Neural cell (in vitro differentiated cells): ENCODE data around the gene OR52K1. TPM values are rescaled to one million over a fixed set of nuclear protein-coding genes. Genes with fewer than 3 reads are reported as not detected.

ENCODE experiments used
- H2AFZ ChIP-seq: fragments of 200-600, 300-800 bp; sonication (generic), shearing (Covaris generic); 2 replicates; pipeline ENCODE4 v1.6.0; 2014; ENCODE audit warnings: low read depth, mild to moderate bottlenecking, antibody characterized with exemption, low read length, moderate library complexity
- H3F3A ChIP-seq: fragments of 200-600 bp; shearing (Covaris generic); 2 replicates; pipeline ENCODE4 v1.6.1; 2016; ENCODE audit warnings: mild to moderate bottlenecking, moderate library complexity, mixed read lengths, antibody characterized with exemption, low read length; ENCODE audit not compliant: insufficient read depth, poor library complexity, severe bottlenecking
- H3K27ac ChIP-seq: fragments of 200-600, 300-800 bp; sonication (generic), shearing (Covaris generic); 2 replicates; pipeline ENCODE4 v1.5.1; 2014; ENCODE audit warnings: mild to moderate bottlenecking, low read length, moderate library complexity
- H3K27me3 ChIP-seq: fragments of 300-800, 200-600 bp; sonication (generic), shearing (Covaris generic); 2 replicates; pipeline ENCODE4 v1.6.0; 2014; ENCODE audit warnings: mild to moderate bottlenecking, low read depth, low read length, moderate library complexity; ENCODE audit not compliant: insufficient read depth
- H3K36me3 ChIP-seq: fragments of 300-800, 200-600 bp; sonication (generic), shearing (Covaris generic); 2 replicates; pipeline ENCODE4 v1.5.1; 2014; ENCODE audit warnings: mild to moderate bottlenecking, antibody characterized with exemption, low read length, moderate library complexity; ENCODE audit not compliant: insufficient read depth
- H3K4me2 ChIP-seq: fragments of 300-800, 200-600 bp; sonication (generic), shearing (Covaris generic); 2 replicates; pipeline ENCODE4 v1.6.0; 2014; ENCODE audit warnings: mild to moderate bottlenecking, low read length
- H3K4me3 ChIP-seq: fragments of 300-800, 200-600 bp; sonication (generic), shearing (Covaris generic); 2 replicates; pipeline ENCODE4 v1.5.1; 2014; ENCODE audit warnings: mild to moderate bottlenecking, low read length, moderate library complexity
- H3K79me2 ChIP-seq: fragments of 200-600 bp; shearing (Covaris generic); replicated peaks from 2 replicates; pipeline ENCODE4 v1.6.0; 2014; ENCODE audit warnings: mild to moderate bottlenecking, low read length, moderate library complexity; ENCODE audit not compliant: insufficient read depth
- H3K9ac ChIP-seq: fragments of 300-800, 200-600 bp; sonication (generic), shearing (Covaris generic); 2 replicates; pipeline ENCODE4 v1.6.1; 2016; ENCODE audit warnings: mild to moderate bottlenecking, low read length, mixed read lengths
- H3K9me2 ChIP-seq: fragments of 200-600 bp; shearing (Covaris generic); 2 replicates; pipeline ENCODE4 v1.6.1; 2016; ENCODE audit warnings: mild to moderate bottlenecking, low read length, mixed read lengths; ENCODE audit not compliant: insufficient read depth
- H3K9me3 ChIP-seq: fragments of 200-600, 300-800 bp; sonication (generic), shearing (Covaris generic); 2 replicates; pipeline ENCODE4 v1.6.1; 2016; ENCODE audit warnings: mild to moderate bottlenecking, mixed run types, low read length, moderate library complexity, mixed read lengths
- H4K20me1 ChIP-seq: fragments of 200-600 bp; shearing (Covaris generic); 2 replicates; pipeline ENCODE4 v1.6.1; 2016; ENCODE audit warnings: mild to moderate bottlenecking, mixed run types; ENCODE audit not compliant: insufficient read depth
- CTCF ChIP-seq: fragments of 450-650 bp; IDR thresholded peaks from 2 replicates; pipeline ENCODE4 v1.5.1; 2014; ENCODE audit warnings: antibody characterized with exemption, mild to moderate bottlenecking, moderate library complexity; ENCODE audit not compliant: poor library complexity, severe bottlenecking
- EP300 ChIP-seq: fragments of 450-650 bp; conservative IDR thresholded peaks from 2 replicates; pipeline ENCODE4 v1.6.1; 2014; ENCODE audit warnings: antibody characterized with exemption, mild to moderate bottlenecking, moderate library complexity; ENCODE audit not compliant: poor library complexity, severe bottlenecking
- EZH2 ChIP-seq: fragments of 200-600, 300-800 bp; shearing (Covaris generic), sonication (generic); IDR thresholded peaks from 2 replicates; pipeline ENCODE4 v1.6.1; 2014; ENCODE audit warnings: antibody characterized with exemption, low read length, borderline replicate concordance, mild to moderate bottlenecking; ENCODE audit not compliant: insufficient read depth, poor library complexity, severe bottlenecking
- MXI1 ChIP-seq: fragments of 450-650 bp; conservative IDR thresholded peaks from 2 replicates; pipeline ENCODE4 v1.6.1; 2014; ENCODE audit warnings: antibody characterized with exemption, mild to moderate bottlenecking; ENCODE audit not compliant: poor library complexity, severe bottlenecking
- POLR2AphosphoS5 ChIP-seq: IDR thresholded peaks from 2 replicates; pipeline ENCODE4 v1.6.1; 2012
- RAD21 ChIP-seq: fragments of 450-650 bp; conservative IDR thresholded peaks from 2 replicates; pipeline ENCODE4 v1.6.1; 2014; ENCODE audit warnings: antibody characterized with exemption, mild to moderate bottlenecking, moderate library complexity
- REST ChIP-seq: IDR thresholded peaks from 2 replicates; pipeline ENCODE4 v1.6.1; 2012; ENCODE audit warnings: borderline replicate concordance
- SMC3 ChIP-seq: fragments of 450-650 bp; conservative IDR thresholded peaks from 2 replicates; pipeline ENCODE4 v1.6.1; 2014; ENCODE audit warnings: antibody characterized with exemption, mild to moderate bottlenecking, moderate library complexity; ENCODE audit not compliant: poor library complexity
- TAF1 ChIP-seq: IDR thresholded peaks from 2 replicates; pipeline ENCODE4 v1.6.1; 2012; ENCODE audit warnings: low read depth
- polyA plus RNA-seq: library from polyadenylated mRNA; depleted of rRNA; stranded (reverse); fragments of >200 nt; gene quantifications from 2 replicates; pipeline ENCODE4 v1.2.3, GENCODE V29; 2014

The OR52K1 gene
- polyA plus RNA-seq, 1 donor from 2014 or later, result not detected

- Histone ChIP-seq H3K27ac (no peak overlapping the region), H3K4me2 (no peak overlapping the region), H3K27me3 (no peaks in the 10 kb centered on the region), H3K9me2 (no peaks in the 10 kb centered on the region), H3K36me3 (no peaks in the 10 kb centered on the region), H3K4me3 (no peak overlapping the region), H3F3A (no peaks in the 10 kb centered on the region), H4K20me1 (no peaks in the 10 kb centered on the region), H3K79me2 (no peaks in the 10 kb centered on the region), H3K9me3 (no peaks in the 10 kb centered on the region), H3K9ac (no peak overlapping the region), H2AFZ (no peak overlapping the region)
- TF ChIP-seq TAF1 (no peak), REST (no peak), MXI1 (no peak), RAD21 (no peak)
Observed at GRCh38 chr11:4466871-4467442, 15.5 kb upstream of the OR52K1 start.

DNA sequence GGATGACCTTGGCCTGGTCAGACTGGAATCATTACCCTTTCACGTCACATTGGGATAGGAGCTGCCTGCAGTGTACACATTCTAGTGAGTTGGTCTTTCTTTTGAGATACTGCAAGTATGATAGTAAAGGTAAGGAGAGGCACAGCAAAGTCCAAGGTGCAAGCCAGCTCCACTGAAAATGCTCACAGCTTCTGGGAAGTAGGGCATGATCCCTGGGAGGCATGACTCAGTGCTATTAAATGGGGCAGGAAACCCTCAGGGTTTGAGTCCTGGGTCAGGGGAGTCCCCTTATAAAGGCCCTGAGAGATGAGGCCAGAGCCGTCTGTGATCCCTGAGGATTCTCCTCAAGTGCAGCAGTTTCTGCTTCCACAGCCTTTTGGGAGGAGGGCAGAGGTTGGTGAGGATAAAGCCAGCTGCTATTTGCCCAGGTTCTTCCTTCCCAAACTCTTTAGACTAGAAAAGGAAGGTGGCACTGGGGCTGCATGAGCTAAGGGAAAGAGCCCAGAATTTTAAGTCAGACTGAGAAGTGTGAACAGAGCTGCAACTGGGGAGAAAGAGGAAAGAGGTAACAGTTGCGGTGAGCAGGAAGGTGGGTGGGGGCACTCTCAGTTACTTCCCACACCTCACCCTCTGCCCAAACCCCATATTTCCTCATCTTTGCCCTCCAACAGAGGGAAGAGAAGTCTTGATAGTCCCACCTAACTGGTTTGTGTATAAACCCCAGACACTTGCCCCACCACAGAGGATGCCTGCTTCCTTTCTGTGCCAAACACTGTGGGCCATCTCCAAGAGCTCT, 14.4 kb upstream of the OR52K1 start:
- Histone ChIP-seq H3K36me3 (no peaks in the 10 kb centered on the region), H3K4me3 (no peak overlapping the region), H3K27me3 (no peaks in the 10 kb centered on the region), H4K20me1 (no peaks in the 10 kb centered on the region), H3K9me3 (no peaks in the 10 kb centered on the region), H2AFZ (no peak overlapping the region), H3K9ac (no peak overlapping the region), H3F3A (no peaks in the 10 kb centered on the region), H3K4me2 (no peak overlapping the region), H3K27ac (no peak overlapping the region), H3K79me2 (no peaks in the 10 kb centered on the region), H3K9me2 (no peaks in the 10 kb centered on the region)
- no peak for TF ChIP-seq MXI1
- no peak for TF ChIP-seq SMC3
- no peak for TF ChIP-seq EP300
- TF ChIP-seq POLR2AphosphoS5, result no peak
- no peak for TF ChIP-seq TAF1
- no peak for TF ChIP-seq EZH2
- TF ChIP-seq CTCF, result no peak
- TF ChIP-seq REST, result no peak
- no peak for TF ChIP-seq RAD21
